GM23338 (cell line): Measurements from ENCODE around the gene PRSS23. TPM values are rescaled to one million over a fixed set of nuclear protein-coding genes. Genes with fewer than 3 reads are reported as not detected.

Experiments
- ATAC-seq: fragments of 200-7000 bp; cut with Tn5 transposase; 3 replicates; pipeline ENCODE4 v1.9.1; 2020
- DNase-seq: peaks from one replicate; pipeline ENCODE4 v3.0.0-alpha.2; 2015; ENCODE audit warnings: low spot score
- H2AFZ ChIP-seq: fragments of 200-600 bp; sonication (generic); 2 replicates; pipeline ENCODE4 v1.8.0; 2016; ENCODE audit warnings: antibody characterized with exemption, mild to moderate bottlenecking, moderate library complexity
- H3F3A ChIP-seq: fragments of 200-600 bp; sonication (generic); replicated peaks from 2 replicates; pipeline ENCODE4 v1.8.0; 2017; ENCODE audit warnings: antibody characterized with exemption, mixed run types, low read depth
- H3K27ac ChIP-seq: fragments of 200-600 bp; sonication (generic); 2 replicates; pipeline ENCODE4 v1.6.1; 2016; ENCODE audit warnings: low read depth
- H3K27me3 ChIP-seq: fragments of 200-600 bp; sonication (generic); 2 replicates; pipeline ENCODE4 v1.8.0; 2016; ENCODE audit warnings: mild to moderate bottlenecking, mixed run types, moderate library complexity; ENCODE audit not compliant: insufficient read depth
- H3K36me3 ChIP-seq: fragments of 200-600 bp; sonication (generic); 2 replicates; pipeline ENCODE4 v1.8.0; 2016; ENCODE audit warnings: mild to moderate bottlenecking; ENCODE audit not compliant: insufficient read depth
- H3K4me1 ChIP-seq: fragments of 200-600 bp; sonication (generic); 2 replicates; pipeline ENCODE4 v1.8.0; 2016; ENCODE audit warnings: mild to moderate bottlenecking, moderate library complexity; ENCODE audit not compliant: insufficient read depth
- H3K4me2 ChIP-seq: fragments of 200-600 bp; sonication (generic); 2 replicates; pipeline ENCODE4 v1.7.1; 2017; ENCODE audit warnings: mixed run types
- H3K4me3 ChIP-seq: fragments of 200-600 bp; sonication (generic); 2 replicates; pipeline ENCODE4 v1.6.1; 2016; ENCODE audit warnings: mixed run types
- H3K79me2 ChIP-seq: fragments of 200-600 bp; sonication (generic); replicated peaks from 2 replicates; pipeline ENCODE4 v1.8.0; 2017; ENCODE audit warnings: mild to moderate bottlenecking; ENCODE audit not compliant: insufficient read depth
- H3K9me2 ChIP-seq: fragments of 200-600 bp; sonication (generic); 2 replicates; pipeline ENCODE4 v1.8.0; 2017; ENCODE audit not compliant: insufficient read depth
- H4K20me1 ChIP-seq: fragments of 200-600 bp; sonication (generic); replicated peaks from 2 replicates; pipeline ENCODE4 v1.8.0; 2017; ENCODE audit warnings: mild to moderate bottlenecking; ENCODE audit not compliant: insufficient read depth
- H3K27ac Mint-ChIP-seq: 2 replicates; pipeline ENCODE4 v1.8.0; 2020; ENCODE audit warnings: inconsistent platforms, mild to moderate bottlenecking, moderate library complexity, mixed read lengths
- H3K27me3 Mint-ChIP-seq: 3 replicates; pipeline ENCODE4 v1.8.0; 2022; ENCODE audit warnings: low read depth, mild to moderate bottlenecking, moderate library complexity, mixed read lengths, inconsistent platforms; ENCODE audit not compliant: insufficient read depth, poor library complexity
- H3K36me3 Mint-ChIP-seq: 3 replicates; pipeline ENCODE4 v1.8.0; 2021; ENCODE audit warnings: low read depth, mild to moderate bottlenecking, inconsistent platforms, moderate library complexity, mixed read lengths
- H3K4me1 Mint-ChIP-seq: 3 replicates; pipeline ENCODE4 v1.8.0; 2020; ENCODE audit warnings: mild to moderate bottlenecking, inconsistent platforms, mixed read lengths
- H3K4me3 Mint-ChIP-seq: 3 replicates; pipeline ENCODE4 v1.8.0; 2021; ENCODE audit warnings: moderate library complexity, mild to moderate bottlenecking, inconsistent platforms, mixed read lengths
- H3K9me3 Mint-ChIP-seq: 3 replicates; pipeline ENCODE4 v1.8.0; 2020; ENCODE audit warnings: moderate library complexity, mild to moderate bottlenecking, inconsistent platforms, mixed read lengths
- CREB1 ChIP-seq: fragments of 250-450 bp; sonication (Bioruptor Pico); IDR thresholded peaks from 2 replicates; pipeline ENCODE4 v1.5.0; 2020; ENCODE audit warnings: low read depth, mild to moderate bottlenecking, moderate library complexity
- ETS1 ChIP-seq: IDR thresholded peaks from 2 replicates; pipeline ENCODE4 v1.6.1; 2016; ENCODE audit warnings: antibody characterized with exemption
- EZH2phosphoT487 ChIP-seq: fragments of 200-600 bp; sonication (generic); IDR thresholded peaks from one replicate; pipeline ENCODE4 v1.8.1; 2018; ENCODE audit warnings: antibody characterized with exemption; ENCODE audit not compliant: unreplicated experiment
- JUNB ChIP-seq: IDR thresholded peaks from one replicate; pipeline ENCODE4 v1.6.1; 2016; ENCODE audit warnings: antibody characterized with exemption; ENCODE audit not compliant: unreplicated experiment
- NANOG ChIP-seq: IDR thresholded peaks from 2 replicates; pipeline ENCODE4 v1.6.1; 2016; ENCODE audit warnings: antibody characterized with exemption, borderline replicate concordance
- REST ChIP-seq: IDR thresholded peaks from one replicate; pipeline ENCODE4 v1.6.1; 2018; ENCODE audit warnings: antibody characterized with exemption; ENCODE audit not compliant: unreplicated experiment
- ZNF114 ChIP-seq: fragments of 250-450 bp; sonication (Bioruptor Pico); IDR thresholded peaks from 2 replicates; pipeline ENCODE4 v1.5.0; 2020; ENCODE audit warnings: mild to moderate bottlenecking, moderate library complexity
- ZNF331 ChIP-seq: fragments of 250-450 bp; sonication (Bioruptor Pico); IDR thresholded peaks from 2 replicates; pipeline ENCODE4 v1.5.0; 2020; ENCODE audit warnings: low read depth, mild to moderate bottlenecking, moderate library complexity
- ZNF462 ChIP-seq: fragments of 250-450 bp; sonication (Bioruptor Pico); IDR thresholded peaks from 2 replicates; pipeline ENCODE4 v1.5.0; 2020; ENCODE audit warnings: mild to moderate bottlenecking, moderate library complexity
- polyA plus RNA-seq: library from polyadenylated mRNA; unstranded; fragments of >200 nt; fragmentation: Nextera tagmentation; extraction: Ambion mirVana; gene quantifications from 2 replicates; pipeline ENCODE4 v1.2.1, GENCODE V29; 2016
- total RNA-seq: library from RNA; depleted of rRNA; stranded (reverse); fragments of >200 nt; shearing (Covaris generic); gene quantifications from 2 replicates; pipeline ENCODE4 v1.2.3, GENCODE V29; 2014
- TF ChIP-seq, protein P1 (sequence below), 2 experiments: fragments of 200-600 bp in 1 of 2; sonication (generic) in 1 of 2; conservative IDR thresholded peaks; 2 replicates each; pipeline versions ENCODE4 v1.5.1 to v1.6.1; 2016 to 2017; ENCODE audit warnings: antibody characterized with exemption in 2 of 2, low read depth in 2 of 2, mild to moderate bottlenecking in 2 of 2, moderate library complexity in 1 of 2

The PRSS23 gene
- total and polyA plus RNA-seq, 2 experiments from 2014 or later = 3.9 to 4.7 TPM

DNA sequence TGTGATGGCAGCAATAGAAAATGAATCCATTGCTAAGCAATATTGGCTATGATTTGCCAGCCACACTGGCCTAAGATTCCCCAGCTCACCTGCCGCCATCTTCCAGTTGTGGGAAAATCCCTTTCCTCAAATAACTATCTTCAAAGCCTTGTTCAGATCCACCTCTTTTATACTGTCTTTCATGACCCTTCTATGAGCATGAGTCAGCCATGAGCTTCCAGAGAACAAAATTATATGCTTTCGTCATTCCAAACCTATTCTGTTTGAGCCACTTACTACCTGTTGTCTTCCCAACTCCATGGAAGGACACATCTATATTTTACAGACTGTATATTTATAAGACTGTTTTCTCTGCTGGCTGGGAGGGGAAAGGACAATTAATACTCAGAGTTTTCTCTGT lies 25.0 kb upstream of the PRSS23 start:
- H3K4me3 Mint-ChIP-seq = no peak overlapping the region
- H3K4me3 ChIP-seq = no peak overlapping the region
- peaks cover 5% of the 10 kb centered on the region; the same call in 1 of the 2 replicates for H3K9me2 ChIP-seq
- TF ChIP-seq JUNB = no peak
- no peak for TF ChIP-seq ETS1
- TF ChIP-seq ZNF114 (CRISPR knock-in tag) = no peak
- TF ChIP-seq EZH2phosphoT487 = no peak
- TF ChIP-seq ZNF462 = no peak
- TF ChIP-seq, protein P1, sequence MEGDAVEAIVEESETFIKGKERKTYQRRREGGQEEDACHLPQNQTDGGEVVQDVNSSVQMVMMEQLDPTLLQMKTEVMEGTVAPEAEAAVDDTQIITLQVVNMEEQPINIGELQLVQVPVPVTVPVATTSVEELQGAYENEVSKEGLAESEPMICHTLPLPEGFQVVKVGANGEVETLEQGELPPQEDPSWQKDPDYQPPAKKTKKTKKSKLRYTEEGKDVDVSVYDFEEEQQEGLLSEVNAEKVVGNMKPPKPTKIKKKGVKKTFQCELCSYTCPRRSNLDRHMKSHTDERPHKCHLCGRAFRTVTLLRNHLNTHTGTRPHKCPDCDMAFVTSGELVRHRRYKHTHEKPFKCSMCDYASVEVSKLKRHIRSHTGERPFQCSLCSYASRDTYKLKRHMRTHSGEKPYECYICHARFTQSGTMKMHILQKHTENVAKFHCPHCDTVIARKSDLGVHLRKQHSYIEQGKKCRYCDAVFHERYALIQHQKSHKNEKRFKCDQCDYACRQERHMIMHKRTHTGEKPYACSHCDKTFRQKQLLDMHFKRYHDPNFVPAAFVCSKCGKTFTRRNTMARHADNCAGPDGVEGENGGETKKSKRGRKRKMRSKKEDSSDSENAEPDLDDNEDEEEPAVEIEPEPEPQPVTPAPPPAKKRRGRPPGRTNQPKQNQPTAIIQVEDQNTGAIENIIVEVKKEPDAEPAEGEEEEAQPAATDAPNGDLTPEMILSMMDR (conservative IDR thresholded peaks at IDR 0.05; ENCODE audit: low read depth in 2 of 2) = no peak
- TF ChIP-seq REST = no peak
- no peak for TF ChIP-seq NANOG
- TF ChIP-seq CREB1 = no peak
- no peak for TF ChIP-seq ZNF331
- ATAC-seq (no peak), DNase-seq (no peak)
- no peaks in the 10 kb centered on the region for H4K20me1 ChIP-seq
- H3K4me1 ChIP-seq = no peaks in the 10 kb centered on the region
- no peak overlapping the region for H3K4me2 ChIP-seq
- no peaks in the 10 kb centered on the region for H3K4me1 Mint-ChIP-seq
- peaks cover 7% of the 10 kb centered on the region for H3K36me3 Mint-ChIP-seq
- no peak overlapping the region for H3K27ac ChIP-seq
- no peak overlapping the region for H3K27ac Mint-ChIP-seq
- no peak overlapping the region for H2AFZ ChIP-seq
- no peaks in the 10 kb centered on the region for H3K36me3 ChIP-seq
- no peaks in the 10 kb centered on the region for H3K79me2 ChIP-seq
- H3K27me3 Mint-ChIP-seq = peaks cover 9% of the 10 kb centered on the region
- no peaks in the 10 kb centered on the region for H3K27me3 ChIP-seq
- peaks cover 18% of the 10 kb centered on the region for H3K9me3 Mint-ChIP-seq
- H3F3A ChIP-seq = no peaks in the 10 kb centered on the region
